VCaP (cell line): ENCODE measurements around the gene TRIM44.

Experiments
- H3K27ac ChIP-seq: fragments of 450-650 bp; 2 replicates; pipeline ENCODE4 v1.5.1; 2017
- CTCF ChIP-seq: fragments of 450-650 bp; conservative IDR thresholded peaks from 2 replicates; pipeline ENCODE4 v1.5.1; 2017; ENCODE audit warnings: mild to moderate bottlenecking, moderate library complexity

Gene TRIM44

GRCh38 chr11:35635933-35636332 is 26.6 kb upstream of the TRIM44 start:
- TF ChIP-seq CTCF: no peak
- H3K27ac ChIP-seq: no peak overlapping the region

GRCh38 chr11:35639591-35640179 is 22.9 kb upstream of the TRIM44 start:
- no peak for TF ChIP-seq CTCF
- no peak overlapping the region for H3K27ac ChIP-seq

- no peak overlapping the region for H3K27ac ChIP-seq
- no peak for TF ChIP-seq CTCF
Measured at GRCh38 chr11:35641171-35641897, 21.2 kb upstream of the TRIM44 start.

GRCh38 chr11:35641964-35642363 is 20.6 kb upstream of the TRIM44 start:
- TF ChIP-seq CTCF: no peak
- H3K27ac ChIP-seq: no peak overlapping the region

- no peak overlapping the region for H3K27ac ChIP-seq
- no peak for TF ChIP-seq CTCF
Measured at GRCh38 chr11:35647421-35648093, 15.0 kb upstream of the TRIM44 start.

GRCh38 chr11:35650006-35650405 is 12.6 kb upstream of the TRIM44 start:
- no peak overlapping the region for H3K27ac ChIP-seq
- TF ChIP-seq CTCF: no peak

- H3K27ac ChIP-seq: no peak overlapping the region
- TF ChIP-seq CTCF: no peak
Measured at GRCh38 chr11:35650467-35650866, 12.1 kb upstream of the TRIM44 start.
